Fibroblast of villous mesenchyme (primary cell): ENCODE results near the gene SLX9. TPM values are rescaled to one million over a fixed set of nuclear protein-coding genes. Genes with fewer than 3 reads are reported as not detected.
"Not testable (repeated sequence)": the region's sequence is repeated elsewhere in the genome, so short reads cannot be mapped to it uniquely, and the experiment has no call there.

Experiments used
- DNase-seq: peaks from one replicate; pipeline ENCODE4 v3.0.0-alpha.2; 2010; ENCODE audit warnings: low read depth
- H3K4me3 ChIP-seq: 2 replicates; pipeline ENCODE4 v1.5.1; 2011; ENCODE audit warnings: low read depth, mild to moderate bottlenecking, low read length
- total RNA-seq: library from RNA; depleted of rRNA; stranded (reverse); fragments of >200 nt; gene quantifications from 2 replicates; pipeline ENCODE4 v1.2.3, GENCODE V29; 2012
- TF ChIP-seq, protein P1 (sequence below): IDR thresholded peaks from 2 replicates; pipeline ENCODE4 v1.5.1; 2012; ENCODE audit warnings: low read depth, mild to moderate bottlenecking, low read length; ENCODE audit not compliant: insufficient read depth

SLX9 gene
- total RNA-seq, 1 donor, result 12.1 TPM

DNA sequence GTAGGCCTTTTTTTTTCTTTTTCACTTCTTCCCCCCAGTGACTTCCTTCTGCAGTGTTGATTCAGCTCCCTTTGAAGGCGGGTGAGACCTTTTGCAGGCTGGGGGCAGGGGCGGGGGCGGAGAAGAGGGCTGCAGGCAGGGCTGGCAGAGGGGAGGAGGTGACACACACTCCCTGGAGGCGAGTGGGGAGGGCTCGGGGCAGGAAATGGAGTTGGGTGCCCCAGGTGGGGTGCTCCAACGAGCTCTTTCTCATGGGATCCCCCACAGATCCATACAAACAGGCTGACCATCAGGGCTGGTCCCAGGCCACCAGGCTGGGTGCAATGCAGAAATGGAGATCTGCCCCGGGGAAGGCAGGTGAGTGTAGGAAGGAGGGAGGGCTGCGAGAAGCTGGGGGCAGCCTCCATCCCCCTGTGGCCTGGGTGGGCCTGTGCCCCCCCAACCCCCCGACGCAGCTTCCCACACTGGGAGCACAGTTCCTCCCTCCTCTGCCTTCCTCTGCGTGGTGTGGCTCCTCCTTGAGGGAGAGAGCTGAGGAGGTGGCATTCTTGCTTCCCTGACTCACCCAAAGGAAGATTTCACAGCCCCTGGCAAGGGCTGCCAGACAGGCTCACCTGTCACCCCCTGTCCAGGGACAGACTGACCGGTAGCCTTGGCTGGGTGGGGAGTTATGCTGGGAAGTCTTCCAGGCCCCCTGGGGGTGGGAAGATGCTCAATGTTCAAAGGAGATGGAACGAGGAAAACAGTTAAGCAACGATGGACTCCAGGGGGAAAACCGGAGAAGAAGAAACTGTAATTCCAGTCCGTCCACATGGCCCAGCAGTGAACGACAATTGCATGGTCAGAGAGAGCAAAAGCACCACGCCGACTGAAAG, 12.0 kb upstream of the SLX9 start:
- DNase-seq, result peak; percentile 51
- no peak overlapping the region for H3K4me3 ChIP-seq
- TF ChIP-seq, protein P1, sequence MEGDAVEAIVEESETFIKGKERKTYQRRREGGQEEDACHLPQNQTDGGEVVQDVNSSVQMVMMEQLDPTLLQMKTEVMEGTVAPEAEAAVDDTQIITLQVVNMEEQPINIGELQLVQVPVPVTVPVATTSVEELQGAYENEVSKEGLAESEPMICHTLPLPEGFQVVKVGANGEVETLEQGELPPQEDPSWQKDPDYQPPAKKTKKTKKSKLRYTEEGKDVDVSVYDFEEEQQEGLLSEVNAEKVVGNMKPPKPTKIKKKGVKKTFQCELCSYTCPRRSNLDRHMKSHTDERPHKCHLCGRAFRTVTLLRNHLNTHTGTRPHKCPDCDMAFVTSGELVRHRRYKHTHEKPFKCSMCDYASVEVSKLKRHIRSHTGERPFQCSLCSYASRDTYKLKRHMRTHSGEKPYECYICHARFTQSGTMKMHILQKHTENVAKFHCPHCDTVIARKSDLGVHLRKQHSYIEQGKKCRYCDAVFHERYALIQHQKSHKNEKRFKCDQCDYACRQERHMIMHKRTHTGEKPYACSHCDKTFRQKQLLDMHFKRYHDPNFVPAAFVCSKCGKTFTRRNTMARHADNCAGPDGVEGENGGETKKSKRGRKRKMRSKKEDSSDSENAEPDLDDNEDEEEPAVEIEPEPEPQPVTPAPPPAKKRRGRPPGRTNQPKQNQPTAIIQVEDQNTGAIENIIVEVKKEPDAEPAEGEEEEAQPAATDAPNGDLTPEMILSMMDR, result no peak

DNA sequence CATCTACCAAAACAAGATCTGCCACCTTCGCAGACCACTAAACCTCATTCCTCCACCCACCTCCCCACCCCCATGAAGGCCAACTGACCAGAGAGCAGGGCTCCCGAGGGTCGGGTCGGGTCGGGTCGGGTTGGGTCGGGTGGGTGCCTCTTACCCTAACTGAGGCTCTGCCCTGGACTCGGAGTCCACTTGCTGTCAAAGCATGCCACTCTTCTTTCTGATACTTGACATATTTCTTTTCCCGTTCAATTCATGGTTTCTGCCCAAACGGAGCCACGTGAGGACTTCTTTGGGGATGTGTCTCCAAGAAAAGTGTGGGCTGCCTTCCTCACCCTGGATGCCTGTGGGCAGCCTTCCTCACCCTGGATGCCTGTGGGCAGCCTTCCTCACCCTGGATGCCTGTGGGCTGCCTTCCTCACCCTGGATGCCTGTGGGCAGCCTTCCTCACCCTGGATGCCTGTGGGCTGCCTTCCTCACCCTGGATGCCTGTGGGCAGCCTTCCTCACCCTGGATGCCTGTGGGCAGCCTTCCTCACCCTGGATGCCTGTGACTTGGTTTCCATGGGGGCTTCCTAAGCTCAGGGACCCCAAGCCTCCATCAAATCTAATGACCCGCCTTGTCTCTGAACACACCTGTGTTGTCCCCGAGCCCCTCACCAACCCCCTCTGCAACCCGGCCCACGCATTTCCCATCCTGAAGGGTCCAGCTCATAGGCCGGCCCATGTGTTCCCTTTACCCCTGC, 11.2 kb upstream of the SLX9 start:
- peak; percentile 52 for DNase-seq
- not testable (repeated sequence) for H3K4me3 ChIP-seq

DNA sequence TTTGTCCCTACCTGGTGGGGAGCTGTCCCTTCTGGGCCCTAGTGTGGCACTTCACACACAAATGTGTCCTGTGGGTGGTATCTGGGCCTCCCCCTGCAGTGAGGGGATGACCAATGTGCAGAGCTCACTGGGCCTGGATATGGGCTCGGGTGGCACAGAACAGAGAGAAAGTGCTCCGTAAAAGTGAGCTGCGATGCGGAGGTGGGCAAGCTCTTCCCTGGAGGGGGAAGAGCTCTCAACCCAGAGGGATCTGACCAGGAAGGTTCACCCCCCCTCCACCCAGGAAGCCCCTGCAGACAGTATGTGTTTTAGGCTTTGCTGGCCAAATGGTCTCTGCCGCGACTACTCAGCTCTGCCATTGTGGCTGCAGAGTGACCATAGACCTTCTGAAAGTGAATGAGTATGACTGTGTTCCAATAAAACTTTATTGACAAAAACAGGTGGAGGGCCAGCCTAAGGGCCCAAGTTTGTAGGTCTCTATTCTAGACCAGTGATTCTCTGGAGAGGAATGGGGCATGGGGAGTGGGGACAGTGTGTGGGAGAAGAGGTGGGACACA, 10.5 kb upstream of the SLX9 start:
- TF ChIP-seq, protein P1, result no peak
- H3K4me3 ChIP-seq, result no peak overlapping the region
- no peak for DNase-seq

DNA sequence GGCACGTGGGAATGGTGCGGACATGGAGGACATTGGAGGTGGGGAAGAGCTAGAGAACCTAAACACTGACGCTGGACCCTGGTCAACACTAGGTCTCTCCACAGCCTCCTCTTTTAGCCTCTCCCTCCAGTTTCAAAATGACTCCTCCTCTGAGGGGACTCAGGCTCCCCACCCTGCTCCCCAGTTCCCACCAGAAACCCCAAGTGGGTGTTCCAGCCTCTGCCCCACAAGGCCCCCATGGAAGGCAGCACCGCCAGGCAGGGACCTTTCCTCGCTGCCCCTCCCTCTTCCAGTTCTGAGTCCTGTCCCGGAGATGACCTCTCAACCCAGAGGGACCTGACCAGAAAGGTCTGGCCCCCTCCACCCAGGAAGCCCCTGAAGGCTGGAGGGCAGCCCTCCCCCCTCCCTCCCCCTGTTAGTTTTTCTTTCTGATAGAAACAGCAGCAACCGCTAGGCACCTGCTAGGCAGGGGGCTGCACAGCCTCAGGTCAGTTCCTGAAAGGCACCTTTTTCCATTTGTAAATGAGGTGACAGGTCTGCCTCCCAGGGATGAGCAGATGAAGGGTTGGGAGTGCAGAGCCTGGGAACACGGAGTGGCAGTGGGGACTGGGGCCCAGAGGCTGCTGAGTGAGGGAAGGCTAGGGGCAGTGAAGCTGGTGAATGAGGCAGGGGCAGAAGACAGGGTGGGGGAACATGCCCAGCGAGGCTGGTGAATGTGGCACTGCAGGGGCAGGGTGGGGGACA, 9.9 kb upstream of the SLX9 start:
- H3K4me3 ChIP-seq, result no peak overlapping the region
- TF ChIP-seq, protein P1, result no peak
- DNase-seq, result no peak

DNA sequence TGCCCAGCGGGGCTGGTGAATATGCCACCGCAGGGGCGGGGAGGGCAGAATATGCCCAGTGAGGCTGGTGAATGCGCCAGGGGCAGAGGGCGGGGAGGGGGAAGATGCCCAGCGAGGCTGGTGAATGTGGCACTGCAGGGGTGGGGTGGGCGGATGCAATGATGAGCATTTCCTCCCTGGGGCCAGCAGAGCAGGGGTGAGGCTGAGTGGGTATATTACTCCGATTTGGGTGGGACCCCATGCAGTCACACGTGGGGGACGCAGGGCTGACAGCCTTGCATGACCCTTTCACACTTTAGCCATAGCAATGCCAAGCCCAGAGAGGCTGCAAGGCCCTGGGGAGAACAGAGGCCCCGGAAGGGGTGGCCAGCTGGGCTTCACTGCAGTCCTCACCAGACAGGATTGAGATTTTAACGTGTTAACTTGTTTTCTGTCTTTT, 9.3 kb upstream of the SLX9 start:
- no peak overlapping the region for H3K4me3 ChIP-seq
- TF ChIP-seq, protein P1, result no peak
- no peak for DNase-seq

DNA sequence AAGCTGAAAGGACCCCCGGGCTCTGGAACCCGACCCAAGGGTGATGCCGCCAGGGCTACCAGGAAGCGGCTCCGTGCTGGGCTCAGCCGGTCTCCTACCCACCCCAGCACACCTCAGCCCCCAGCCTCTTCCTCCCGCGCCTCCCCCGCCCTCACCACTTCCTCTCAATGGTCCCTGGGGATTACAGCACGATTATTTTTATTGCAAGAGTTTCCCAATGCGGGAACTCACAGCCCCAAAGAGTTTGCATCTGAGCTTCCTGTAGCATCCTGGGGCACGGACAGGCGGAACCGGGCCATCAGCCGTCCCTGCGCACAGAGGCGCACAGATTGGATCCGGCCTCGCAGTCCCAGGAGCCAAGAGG, 8.7 kb upstream of the SLX9 start:
- peak; percentile 60 for DNase-seq
- no peak overlapping the region for H3K4me3 ChIP-seq
- TF ChIP-seq, protein P1, result no peak
